CD4-positive, alpha-beta T cell treated with Interleukin-2 at 100 ng/mL for 4 hours (primary cell): ENCODE results near the gene SLC2A13.
"Not testable (repeated sequence)": the region's sequence is repeated elsewhere in the genome, so short reads cannot be mapped to it uniquely, and the experiment has no call there.

Experiments used
- DNase-seq: peaks from one replicate; pipeline ENCODE4 v3.0.0-alpha.2; 2020; ENCODE audit warnings: low spot score

SLC2A13 gene

DNA sequence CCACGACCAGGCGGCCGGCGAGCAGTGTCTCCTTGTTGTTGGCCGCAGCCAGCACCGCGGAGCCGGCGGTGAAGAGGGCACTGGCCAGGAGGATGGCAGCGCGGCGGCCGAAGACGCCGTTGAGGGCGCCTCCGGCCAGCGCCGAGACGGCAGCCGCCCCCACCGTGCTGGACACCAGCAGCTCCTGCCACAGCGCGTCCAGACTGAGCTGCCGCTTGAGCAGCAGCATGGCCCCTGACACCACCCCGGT is 691 bp downstream of the SLC2A13 start:
- no peak for DNase-seq

DNA sequence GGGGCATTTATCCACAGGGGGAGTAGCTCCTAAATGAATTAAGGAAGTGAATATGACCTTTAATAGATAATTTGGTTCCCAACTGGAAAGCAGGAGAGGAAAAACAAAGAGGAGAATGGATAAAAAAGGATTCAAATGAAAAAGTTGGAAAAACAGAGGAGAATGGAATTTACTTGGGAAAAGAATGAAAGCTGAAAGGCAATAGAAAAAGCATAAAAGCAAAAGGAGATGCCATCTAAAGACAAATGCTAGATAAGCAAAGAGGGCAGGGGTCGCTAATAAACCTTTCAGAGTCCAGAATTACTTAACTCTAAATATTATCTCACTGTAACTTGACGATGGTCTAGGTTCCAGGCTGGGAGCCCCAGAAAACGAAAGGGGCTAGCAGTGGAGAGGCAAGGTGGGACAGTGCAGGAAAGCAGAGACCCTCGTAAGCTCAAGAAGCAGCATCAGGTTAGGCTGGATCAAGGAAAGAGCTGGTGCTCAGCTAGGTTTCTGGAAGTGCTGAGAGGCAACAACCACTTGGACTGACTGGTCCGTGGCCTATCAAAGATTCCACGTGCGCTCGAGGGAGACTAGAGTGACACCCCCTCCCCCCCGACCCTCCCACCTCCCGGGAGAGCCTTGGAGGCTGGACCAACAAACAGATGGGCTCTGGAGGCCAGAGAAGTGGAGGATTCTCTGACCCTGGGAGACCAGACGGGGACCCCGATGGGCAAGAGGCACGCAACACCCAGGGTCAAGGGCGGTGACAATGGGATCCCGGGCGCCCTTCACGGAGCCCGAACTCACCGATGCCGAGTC is 1.2 kb downstream of the SLC2A13 start:
- no peak for DNase-seq

DNA sequence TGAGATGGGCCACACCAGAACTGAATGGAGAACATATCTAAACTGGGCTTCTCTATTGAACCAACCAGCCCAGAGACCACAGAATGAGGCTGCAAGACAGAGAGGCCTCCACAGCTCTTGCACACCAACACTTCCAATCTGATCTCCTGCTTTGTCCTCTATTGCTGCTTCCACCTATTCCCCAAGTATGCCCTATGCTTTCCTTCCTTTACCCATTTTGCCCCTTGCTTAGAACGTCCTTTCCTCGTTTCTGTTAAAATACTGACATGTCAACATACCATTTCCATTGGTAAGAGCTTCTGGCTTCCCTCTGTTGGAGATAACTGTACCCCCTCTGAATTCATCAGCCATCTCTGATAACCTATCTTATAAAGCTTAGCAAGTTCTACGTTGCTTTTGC is 2.8 kb downstream of the SLC2A13 start:
- DNase-seq: no peak

DNA sequence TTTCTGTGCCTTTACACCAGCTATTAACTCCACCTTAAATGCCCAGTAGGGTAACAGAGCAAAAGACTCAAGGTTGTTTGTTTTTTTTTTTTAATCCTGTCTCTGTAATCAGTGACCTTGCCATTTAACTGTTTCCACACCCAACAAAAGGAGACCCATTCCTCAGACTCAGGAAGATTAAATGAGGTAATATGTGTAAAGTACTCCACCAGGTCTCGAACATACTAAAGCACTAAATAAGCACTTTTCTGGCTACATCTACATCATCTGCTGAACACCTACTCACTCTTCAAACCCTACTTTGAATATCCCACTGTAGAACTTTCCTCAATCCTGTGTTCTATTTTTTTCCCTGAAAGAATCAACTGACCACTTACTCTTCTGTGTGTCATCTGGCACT is 4.1 kb downstream of the SLC2A13 start:
- no peak for DNase-seq

GRCh38 chr12:40099423-40099853 is 6.4 kb downstream of the SLC2A13 start:
- DNase-seq: no peak

DNA sequence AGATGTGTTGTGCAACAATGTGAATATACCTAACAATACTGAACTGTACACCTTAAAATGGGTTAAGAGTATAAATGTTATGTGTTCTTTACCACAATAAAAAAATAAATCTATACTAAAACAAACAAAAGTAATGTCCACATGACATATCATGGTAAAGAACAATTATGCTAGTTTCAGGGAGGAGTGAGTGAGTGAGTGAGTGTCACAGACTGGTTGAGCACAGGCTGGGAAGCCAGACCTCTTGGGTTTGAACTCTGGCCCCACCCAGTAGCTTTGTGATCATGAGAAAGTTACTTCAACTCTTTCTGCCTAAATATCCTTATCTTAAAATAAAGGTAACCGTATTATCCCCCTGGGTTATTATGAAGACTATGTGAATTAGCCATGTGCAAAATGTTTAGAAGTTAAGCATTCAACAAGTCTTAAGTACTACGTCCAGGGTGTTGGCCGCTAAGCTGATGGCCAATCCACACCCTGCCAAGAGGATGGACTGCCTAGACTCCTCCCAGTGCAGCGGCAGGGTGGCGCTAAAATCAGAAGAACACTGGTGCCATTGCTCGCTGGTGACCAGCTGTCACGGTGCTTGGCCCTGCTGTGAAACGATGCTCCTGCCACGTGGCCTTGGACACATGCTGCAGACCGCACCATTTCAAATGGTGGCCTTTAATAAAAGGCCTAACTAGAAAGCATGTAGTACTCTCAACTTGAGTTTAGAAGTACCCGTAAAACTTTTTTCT is 7.3 kb downstream of the SLC2A13 start:
- no peak for DNase-seq

DNA sequence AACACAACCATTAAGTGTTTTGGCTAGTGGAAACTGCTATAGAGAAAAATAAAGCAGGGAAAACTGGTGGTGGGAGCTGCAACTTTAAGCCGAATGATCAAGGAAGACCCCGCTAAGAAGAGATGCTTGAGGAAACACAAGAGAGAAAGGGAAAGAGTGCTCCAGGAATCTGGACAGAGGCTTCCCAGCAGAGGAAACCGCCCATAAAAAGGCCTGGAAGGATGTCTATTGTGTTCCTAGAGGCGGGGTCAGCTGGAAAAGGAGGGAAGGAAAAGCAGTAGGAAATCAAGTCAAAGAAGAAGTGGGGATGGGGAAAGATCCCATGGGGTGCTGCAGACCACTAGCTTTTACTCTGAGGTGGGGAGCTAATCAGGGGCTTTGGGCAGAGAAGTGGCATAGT is 12.4 kb downstream of the SLC2A13 start:
- DNase-seq: no peak

GRCh38 chr12:40086471-40086870 is 19.4 kb downstream of the SLC2A13 start:
- DNase-seq: no peak

DNA sequence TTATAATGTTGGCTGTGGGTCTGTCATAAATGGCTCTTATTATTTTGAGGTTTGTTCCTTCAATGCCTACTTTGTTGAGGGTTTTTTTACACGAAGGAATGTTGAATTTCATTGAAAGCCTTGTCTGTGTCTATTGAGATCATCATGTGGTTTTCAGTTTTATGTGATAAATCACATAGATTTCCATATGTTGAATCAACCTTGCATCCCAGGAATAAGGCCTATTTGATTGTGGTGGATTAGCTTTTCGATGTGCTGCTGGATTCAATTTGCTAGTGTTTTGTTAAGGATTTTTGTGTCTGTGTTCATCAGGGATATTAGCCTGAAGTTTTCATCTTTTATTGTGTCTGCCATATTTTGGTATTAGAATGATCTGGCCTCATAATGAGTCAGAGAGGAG is 27.6 kb downstream of the SLC2A13 start:
- DNase-seq: no peak

DNA sequence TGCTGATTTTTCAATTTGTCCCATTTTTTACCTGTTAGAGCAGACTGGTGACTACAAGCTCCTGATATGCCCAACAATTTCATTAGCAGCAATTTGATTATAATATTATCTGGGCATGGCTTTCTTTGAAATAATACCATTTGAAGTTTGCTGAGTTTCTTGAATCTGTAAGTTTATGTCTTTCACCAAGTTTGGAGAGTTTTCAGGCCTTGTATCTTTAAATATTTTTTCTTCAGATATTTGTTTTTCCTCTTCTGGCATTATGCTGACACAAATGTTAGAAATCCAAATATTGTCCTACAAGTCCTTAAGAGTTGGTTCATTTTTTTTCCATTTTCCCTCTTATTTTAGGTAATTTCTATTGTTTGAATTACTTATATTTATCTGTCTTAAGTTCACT is 30.4 kb downstream of the SLC2A13 start:
- no peak for DNase-seq

DNA sequence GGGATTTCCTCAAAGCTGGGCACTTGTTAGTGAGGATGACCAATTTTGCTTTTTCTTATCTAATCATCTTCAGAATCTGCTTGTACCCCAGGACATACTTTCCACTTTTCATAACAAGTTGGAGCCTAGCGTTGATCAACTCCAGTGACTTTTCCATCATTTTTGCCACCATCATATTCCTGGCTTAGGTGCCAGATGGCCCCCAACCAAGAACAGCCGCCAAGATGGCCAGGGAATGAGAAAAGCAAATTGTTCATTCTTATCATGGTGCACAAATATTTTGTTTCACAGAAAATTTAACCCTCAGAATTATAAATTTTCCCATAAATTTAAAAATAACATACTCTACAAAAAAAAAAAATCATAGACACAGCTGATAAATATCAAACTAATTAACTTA is 37.5 kb downstream of the SLC2A13 start:
- no peak for DNase-seq

GRCh38 chr12:40065636-40066035 is 40.2 kb downstream of the SLC2A13 start:
- DNase-seq: no peak

DNA sequence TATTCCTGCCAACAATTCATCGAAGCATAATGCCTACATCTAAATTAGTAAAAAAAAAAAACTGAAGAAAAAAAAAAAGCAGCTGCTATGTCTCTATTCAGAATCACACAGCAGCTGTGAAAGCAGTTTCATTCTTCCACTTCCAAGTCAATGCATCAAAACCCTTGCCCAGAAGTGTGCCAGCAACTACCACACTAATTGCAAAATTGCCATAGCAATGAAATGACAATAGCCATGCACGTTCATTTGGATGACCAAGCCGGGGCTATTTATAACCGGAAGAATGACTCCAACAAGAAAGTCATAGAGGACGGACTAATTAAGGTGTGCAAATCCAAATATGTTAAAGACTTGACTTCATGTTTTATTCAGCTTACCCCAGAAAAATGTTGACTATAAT is 42.5 kb downstream of the SLC2A13 start:
- DNase-seq: no peak

DNA sequence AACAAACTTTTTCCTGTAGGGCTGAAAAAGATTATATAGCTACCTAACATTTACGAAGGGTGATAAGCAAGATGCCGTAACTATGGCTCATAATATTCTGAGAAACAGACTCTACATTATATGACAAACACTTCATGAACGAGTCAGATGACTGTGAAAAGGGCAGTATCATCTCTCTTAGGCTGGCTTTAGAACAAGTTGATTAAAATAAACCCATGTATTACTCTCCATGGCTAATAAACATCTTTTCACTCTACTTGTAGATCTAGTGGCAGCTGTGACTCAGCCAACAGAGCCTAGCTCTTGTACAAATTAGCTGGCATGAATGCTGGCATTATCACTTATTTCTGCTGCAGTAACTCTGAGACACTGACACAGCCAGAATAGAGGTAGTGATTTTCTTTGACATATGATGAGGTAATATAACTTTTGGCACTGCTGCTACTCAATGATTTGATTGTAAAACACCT is 47.1 kb downstream of the SLC2A13 start:
- no peak for DNase-seq

GRCh38 chr12:40056373-40056772 is 49.5 kb downstream of the SLC2A13 start:
- DNase-seq: no peak

GRCh38 chr12:40055776-40056175 is 50.1 kb downstream of the SLC2A13 start:
- DNase-seq: no peak

- DNase-seq: no peak
Measured at GRCh38 chr12:40055228-40055579, 50.7 kb downstream of the SLC2A13 start.

- no peak for DNase-seq
Measured at GRCh38 chr12:40054555-40055227, 51.2 kb downstream of the SLC2A13 start.

- DNase-seq: no peak
Measured at GRCh38 chr12:40049268-40049667, 56.6 kb downstream of the SLC2A13 start.

DNA sequence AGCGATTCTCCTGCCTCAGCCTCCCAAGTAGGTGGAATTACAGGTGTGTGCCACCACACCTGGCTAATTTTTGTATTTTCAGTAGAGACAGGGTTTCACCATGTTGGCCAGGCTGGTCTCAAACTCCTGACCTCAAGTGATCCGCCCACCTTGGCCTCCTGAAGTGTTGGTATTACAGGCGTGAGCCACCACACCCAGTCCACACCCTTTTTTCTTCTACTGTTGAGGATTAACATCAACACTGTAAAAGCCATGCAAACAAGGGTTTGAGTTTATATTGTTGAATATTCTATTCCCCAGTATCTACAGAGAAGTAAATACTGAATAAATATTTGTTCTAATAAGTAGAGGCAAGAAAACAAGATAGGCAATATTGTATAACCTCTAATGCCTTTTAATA is 58.9 kb downstream of the SLC2A13 start:
- not testable (repeated sequence) for DNase-seq

DNA sequence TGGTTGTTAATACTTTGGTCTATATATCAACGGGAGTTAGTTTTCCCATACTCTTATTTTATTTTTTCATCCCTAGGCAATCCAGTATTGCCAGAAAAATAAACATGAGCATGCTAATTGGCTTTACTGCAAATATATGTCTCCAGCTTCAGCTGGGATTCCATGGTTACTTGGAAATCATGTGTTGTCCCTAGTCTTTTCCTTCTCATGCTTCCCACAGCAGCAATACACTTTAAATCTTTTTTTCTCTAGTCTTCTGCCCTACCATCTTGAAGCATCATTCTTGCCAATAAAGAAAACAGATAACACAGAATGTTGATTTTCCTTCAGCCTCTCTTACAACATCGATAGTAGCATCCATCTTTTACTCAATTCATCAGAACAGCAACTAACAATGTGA is 60.2 kb downstream of the SLC2A13 start:
- DNase-seq: no peak

DNA sequence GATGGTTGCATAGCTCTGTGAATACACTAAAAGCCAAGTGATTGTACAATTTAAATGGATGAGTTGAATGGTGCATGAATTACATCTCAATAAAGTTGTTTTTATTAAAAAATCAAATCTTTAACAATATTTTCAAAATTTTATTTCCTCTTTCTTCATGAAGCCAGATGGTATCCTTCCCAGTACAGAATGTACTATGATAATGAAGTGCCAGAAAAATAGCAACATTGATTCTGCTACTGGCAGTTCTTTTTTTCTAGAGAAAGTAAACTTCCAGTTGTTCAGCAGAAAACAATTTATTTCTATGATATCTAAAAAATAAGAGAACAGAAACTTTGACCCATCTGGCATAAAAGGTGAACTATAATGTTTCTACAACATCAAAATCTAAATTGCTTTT is 61.5 kb downstream of the SLC2A13 start:
- DNase-seq: no peak

- no peak for DNase-seq
Measured at GRCh38 chr12:40039598-40039997, 66.3 kb downstream of the SLC2A13 start.
